GM19468 (cell line): ENCODE data around the gene ANXA1.
"Not testable (repeated sequence)": the region's sequence is repeated elsewhere in the genome, so short reads cannot be mapped to it uniquely, and the experiment has no call there.

ENCODE experiments used
- ATAC-seq: cut with Tn5 transposase; IDR thresholded peaks from one replicate; pipeline ENCODE4 v1.9.1; 2021; ENCODE audit warnings: mild to moderate bottlenecking, moderate library complexity, moderate number of reproducible peaks; ENCODE audit not compliant: unreplicated experiment; ENCODE audit errors: extremely low read depth

ANXA1 gene

GRCh38 chr9:73151653-73152542 is at the start of gene ANXA1:
TSS of gene ANXA1 (plus strand) at chr9:73151865. CDS start at chr9:73158536, 6,671 bp downstream.
- ATAC-seq = no peak

DNA sequence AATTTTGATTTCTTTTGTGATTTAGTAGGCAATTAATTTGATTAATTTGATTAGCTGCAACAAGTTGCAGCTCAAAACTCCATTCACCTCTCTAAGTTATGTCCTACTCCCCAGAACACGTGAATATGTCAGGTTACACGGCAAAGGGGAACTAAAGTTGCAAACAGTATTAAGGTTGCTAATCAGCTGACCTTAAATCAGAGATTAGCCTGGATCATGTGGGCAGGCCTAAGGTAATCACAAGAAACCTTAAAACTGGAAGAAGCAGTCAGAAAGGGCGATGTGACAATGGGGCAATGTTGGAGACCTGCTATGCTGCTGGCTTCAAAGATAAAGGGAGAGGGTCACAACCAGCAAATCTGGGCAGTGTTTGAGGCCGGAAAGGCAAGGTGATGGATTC is 47.3 kb upstream of the ANXA1 start:
- no peak for ATAC-seq

GRCh38 chr9:73104921-73105320 is 46.7 kb upstream of the ANXA1 start:
- ATAC-seq = no peak

- ATAC-seq = not testable (repeated sequence)
Observed at GRCh38 chr9:73107489-73108069, 44.1 kb upstream of the ANXA1 start.

- ATAC-seq = no peak
Observed at GRCh38 chr9:73114058-73114457, 37.6 kb upstream of the ANXA1 start.

- no peak for ATAC-seq
Observed at GRCh38 chr9:73114958-73115357, 36.7 kb upstream of the ANXA1 start.

- ATAC-seq = no peak
Observed at GRCh38 chr9:73116031-73116430, 35.6 kb upstream of the ANXA1 start.

DNA sequence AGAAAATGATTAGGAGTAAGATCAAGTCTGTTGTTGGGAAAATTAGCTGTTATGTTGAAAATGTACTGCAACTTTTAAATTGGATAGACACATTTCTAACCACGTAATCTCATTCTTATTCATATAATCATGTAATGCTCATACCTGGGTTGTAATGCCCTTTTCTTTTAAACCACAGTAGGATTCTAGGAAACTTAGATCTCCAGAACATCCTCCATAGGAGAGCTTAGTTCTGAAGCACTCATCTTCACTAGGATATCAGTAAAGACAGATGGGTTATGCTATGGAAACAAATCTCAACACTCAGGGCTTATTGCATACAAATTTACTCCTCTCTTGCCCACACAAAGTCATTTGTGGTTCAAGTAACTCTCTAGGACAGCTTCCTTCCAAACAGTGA is 34.8 kb upstream of the ANXA1 start:
- no peak for ATAC-seq

DNA sequence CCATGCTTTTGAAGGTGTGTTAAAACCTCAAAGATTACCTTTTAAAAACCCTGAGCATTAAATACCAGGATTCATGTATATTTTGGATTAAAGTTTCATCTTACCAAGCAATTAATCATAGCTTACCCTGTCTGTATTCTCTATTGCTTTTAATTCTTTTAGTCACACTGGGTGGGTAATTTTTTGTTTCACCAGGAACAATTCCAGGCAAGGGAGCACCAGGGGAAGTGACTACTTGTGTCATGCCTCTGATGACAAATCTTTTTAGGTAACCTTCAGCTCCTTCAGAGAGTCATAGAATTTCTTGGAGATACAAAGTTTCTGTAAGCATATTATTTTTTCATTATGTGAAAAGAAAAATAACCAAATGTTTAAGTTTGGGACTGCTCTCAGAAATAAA is 33.4 kb upstream of the ANXA1 start:
- ATAC-seq = no peak

DNA sequence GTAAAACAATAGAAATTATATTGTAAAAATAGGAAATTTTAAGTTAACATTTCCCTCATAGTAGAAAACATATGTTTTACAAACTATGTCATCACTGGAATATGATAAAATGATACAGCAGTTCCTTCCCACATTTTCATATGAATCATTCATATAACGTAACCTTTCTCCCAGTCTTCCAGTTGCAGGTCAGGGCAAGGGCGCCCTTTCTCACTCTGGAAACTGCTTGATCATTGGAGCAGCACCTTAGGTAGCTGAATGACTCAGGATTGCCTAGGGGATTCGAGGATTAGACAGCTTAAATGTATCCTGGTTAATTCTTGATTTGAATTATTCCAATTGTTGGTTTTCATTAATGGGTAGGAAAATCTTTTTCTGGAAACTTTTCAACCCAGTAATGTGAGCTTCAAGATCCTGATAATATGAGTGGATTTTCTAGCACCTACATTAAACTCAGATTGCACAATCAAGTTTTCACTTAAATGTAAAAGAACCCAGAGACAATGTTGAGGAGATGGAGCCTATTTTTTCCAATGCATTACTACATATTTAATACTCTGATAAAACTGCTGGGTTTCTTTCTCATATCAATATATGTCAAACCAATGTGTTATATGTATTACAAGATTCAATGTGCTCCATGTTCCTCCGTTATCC is 32.6 kb upstream of the ANXA1 start:
- ATAC-seq = no peak

DNA sequence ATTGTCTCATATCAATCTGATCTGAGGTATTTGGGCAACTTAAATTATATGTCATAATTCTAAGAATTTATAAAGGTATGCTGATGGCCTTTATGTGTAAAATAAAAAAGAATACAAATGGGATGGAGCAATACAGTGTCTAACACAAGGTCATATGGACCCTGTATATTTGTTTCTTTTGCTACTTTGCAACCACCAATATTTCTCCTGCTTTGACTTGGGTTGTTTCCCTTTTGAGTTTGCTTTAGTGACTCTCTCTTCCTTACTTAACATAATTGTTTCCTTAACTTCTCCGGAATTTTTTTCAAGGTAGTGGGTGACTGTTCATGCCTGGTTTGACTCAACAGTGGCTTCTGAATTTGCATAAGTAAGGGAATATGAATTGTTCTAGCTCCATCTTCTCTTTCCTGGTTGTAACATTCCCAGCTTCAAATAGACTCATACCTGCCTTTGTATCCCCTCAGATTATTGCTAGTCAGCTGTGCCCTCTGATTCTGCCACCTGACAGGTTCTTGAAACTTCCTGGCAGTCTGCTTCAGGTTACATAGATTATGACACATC is 30.2 kb upstream of the ANXA1 start:
- no peak for ATAC-seq

DNA sequence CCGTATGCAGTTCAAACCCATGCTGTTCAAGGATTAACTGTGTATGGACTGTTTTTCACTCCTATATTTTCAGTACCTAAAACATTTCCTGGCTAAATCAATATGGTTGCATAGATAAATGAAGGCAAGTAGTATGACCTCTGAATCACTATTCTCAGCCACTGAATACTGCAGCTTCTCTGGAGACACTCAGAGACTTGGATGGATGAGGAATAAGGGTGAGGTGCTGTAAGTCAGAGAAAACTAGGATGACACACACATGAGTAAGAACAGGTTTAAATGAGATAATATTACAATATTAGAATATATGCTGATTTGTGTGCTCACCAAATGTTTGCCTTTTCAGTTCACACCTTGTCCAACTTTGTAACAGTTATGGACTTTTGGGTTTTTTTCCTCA is 26.0 kb upstream of the ANXA1 start:
- no peak for ATAC-seq

DNA sequence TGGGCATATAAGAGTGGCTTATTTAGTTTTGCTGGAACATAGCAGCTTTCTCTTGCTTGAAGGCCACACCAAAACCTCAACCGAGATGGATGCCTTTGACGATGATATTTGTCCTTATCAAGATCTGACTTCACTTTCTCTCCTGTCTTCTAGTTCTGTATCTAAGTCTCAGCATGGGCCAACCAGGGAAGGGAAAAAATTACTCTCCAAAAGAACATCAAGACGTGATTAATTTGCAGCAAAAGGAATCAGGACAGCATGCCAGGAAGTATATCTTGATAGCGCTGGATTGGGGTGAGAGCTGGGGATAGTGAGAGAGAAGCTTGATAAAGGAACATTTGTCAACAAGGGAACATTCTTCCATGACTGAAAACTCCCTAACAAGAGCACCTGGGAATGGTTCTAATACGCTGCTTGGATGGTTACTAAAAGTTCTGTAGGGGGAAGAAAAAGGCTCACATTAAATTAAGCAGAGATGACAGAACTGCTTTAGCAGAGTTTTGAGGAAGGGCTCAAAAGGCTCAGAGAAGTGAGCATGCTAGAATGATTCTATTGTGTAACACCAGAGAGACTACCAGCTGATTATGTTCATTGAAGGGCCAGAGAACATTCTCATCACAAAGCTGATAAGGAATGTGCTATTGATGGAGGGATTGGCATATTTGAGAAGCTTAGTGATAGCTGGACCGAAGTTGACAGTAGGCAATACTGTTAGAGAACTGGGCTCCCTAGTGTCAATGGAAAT is 21.6 kb upstream of the ANXA1 start:
- ATAC-seq = no peak

- ATAC-seq = no peak
Observed at GRCh38 chr9:73131461-73131860, 20.2 kb upstream of the ANXA1 start.

GRCh38 chr9:73132034-73132776 is 19.5 kb upstream of the ANXA1 start:
- ATAC-seq = peak; percentile 84

DNA sequence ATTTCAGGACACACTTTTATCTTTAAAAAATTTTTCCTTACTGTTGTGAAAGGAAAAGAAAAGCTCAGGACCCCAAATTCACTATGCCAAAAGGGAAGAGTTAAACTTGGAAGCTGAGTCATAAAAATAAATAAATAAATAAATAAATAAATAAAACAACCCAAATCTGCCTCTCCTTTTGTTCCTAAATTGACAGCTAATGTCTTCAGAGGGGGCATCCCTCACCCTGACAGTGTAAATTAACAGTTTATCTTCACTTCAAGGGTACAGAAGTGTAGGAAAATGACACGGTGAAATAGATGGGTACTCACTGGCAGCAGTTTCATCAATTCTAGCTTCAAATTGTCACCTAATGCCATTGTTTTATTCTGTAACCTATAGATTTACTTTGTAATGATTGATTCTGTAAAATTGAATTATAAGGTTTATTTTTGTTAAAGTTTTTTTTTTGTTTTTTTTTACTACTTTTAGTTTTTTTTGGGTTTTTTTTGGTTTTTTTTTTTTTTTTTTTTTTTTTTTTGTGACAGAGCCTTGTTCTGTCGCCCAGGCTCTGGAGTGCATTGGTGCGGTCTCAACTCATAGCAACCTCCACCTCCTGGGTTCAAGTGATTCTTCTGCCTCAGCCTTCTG is 18.5 kb upstream of the ANXA1 start:
- ATAC-seq = no peak

DNA sequence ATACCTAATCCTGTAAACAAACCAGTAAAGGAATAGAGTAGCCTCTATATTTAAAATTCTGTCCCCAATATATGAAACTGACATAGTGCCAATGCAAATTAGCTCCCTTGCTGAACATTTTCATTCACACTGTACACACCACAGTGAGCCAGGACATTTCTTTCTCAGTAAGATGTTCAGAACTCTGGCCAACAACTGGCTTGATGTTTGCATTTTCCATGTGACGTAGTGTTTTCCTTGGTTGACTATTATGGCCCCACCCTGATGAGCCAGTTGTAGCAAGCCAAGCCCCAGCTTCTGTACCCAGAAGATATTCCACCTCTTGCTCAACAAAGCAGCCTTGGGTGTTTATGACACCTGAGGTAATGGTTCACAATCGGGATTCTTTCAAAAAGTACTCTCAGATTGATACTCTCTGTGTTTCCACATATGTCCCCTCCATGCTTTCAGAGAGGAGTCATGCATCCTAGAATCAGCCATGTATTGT is 17.7 kb upstream of the ANXA1 start:
- ATAC-seq = no peak

GRCh38 chr9:73135394-73135793 is 16.3 kb upstream of the ANXA1 start:
- ATAC-seq = no peak

DNA sequence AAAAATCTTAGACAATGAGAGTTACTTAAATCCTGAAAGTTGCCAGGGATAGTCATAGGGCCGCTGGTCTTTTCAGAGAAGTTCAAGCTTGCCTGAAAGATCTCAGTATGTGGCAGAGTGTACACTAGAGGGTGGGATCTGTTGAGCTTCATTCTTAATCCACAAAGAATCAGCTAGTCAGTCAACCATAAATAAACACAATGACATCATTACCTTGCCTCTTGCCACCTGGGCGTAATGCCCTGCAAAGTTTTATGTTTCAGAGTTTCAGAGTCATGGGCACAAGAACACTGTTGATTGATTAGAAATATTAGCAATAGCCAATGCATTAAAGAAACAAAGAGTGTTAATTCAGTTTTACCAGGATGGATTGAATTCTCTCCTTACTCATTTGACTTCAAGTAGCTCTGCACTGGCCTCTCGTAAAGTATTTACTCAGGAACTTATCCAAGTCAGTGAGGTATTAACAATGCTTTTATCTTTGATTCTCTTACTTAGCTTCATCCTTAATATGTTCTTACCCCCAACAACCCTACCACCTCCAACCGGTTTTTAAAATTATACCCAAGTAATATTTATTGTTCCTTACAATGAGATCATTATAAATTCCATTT is 14.3 kb upstream of the ANXA1 start:
- no peak for ATAC-seq
